IPS-18a (cell line): Measurements from ENCODE around the gene ADCY10.

Experiments used
- H3K27ac ChIP-seq: one replicate; pipeline ENCODE4 v1.5.1; 2013; ENCODE audit warnings: low read length
- H3K27me3 ChIP-seq: one replicate; pipeline ENCODE4 v1.6.1; 2013; ENCODE audit warnings: mild to moderate bottlenecking, low read length; ENCODE audit not compliant: control insufficient read depth, insufficient read depth
- H3K36me3 ChIP-seq: one replicate; pipeline ENCODE4 v1.6.1; 2013; ENCODE audit warnings: low read depth, low read length; ENCODE audit not compliant: control insufficient read depth
- H3K4me1 ChIP-seq: one replicate; pipeline ENCODE4 v1.6.1; 2013; ENCODE audit warnings: low read depth, low read length; ENCODE audit not compliant: control insufficient read depth
- H3K4me3 ChIP-seq: one replicate; pipeline ENCODE4 v1.5.1; 2013; ENCODE audit warnings: low read length
- H3K9ac ChIP-seq: one replicate; pipeline ENCODE4 v1.6.1; 2013; ENCODE audit warnings: mild to moderate bottlenecking, low read length, moderate library complexity
- H3K9me3 ChIP-seq: one replicate; pipeline ENCODE4 v1.6.1; 2013; ENCODE audit warnings: low read depth, low read length; ENCODE audit not compliant: control insufficient read depth

ADCY10 gene

DNA sequence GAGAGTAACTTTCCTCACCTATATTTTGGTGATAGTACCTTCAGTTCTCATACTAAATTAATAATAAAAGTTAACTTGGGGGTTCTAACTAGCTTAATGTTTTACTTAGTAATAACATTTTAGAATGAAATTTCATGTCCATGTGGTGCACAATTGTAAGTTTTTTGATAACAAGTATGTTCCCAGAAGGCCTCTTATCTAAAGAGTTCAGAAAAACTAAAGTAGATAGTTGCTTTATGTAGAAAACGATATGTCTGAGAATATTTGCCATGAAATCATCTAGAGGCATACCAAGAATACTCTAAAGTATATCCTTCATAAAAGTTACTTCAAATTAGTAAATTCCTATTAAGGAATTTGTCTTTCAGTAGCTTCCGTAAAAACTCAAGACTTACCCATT is 10.2 kb upstream of the ADCY10 start:
- no peaks in the 10 kb centered on the region for H3K9me3 ChIP-seq
- no peaks in the 10 kb centered on the region for H3K4me1 ChIP-seq
- H3K9ac ChIP-seq, result no peak overlapping the region
- no peaks in the 10 kb centered on the region for H3K36me3 ChIP-seq
- H3K27me3 ChIP-seq, result no peaks in the 10 kb centered on the region
- H3K4me3 ChIP-seq, result no peak overlapping the region
- H3K27ac ChIP-seq, result no peak overlapping the region

DNA sequence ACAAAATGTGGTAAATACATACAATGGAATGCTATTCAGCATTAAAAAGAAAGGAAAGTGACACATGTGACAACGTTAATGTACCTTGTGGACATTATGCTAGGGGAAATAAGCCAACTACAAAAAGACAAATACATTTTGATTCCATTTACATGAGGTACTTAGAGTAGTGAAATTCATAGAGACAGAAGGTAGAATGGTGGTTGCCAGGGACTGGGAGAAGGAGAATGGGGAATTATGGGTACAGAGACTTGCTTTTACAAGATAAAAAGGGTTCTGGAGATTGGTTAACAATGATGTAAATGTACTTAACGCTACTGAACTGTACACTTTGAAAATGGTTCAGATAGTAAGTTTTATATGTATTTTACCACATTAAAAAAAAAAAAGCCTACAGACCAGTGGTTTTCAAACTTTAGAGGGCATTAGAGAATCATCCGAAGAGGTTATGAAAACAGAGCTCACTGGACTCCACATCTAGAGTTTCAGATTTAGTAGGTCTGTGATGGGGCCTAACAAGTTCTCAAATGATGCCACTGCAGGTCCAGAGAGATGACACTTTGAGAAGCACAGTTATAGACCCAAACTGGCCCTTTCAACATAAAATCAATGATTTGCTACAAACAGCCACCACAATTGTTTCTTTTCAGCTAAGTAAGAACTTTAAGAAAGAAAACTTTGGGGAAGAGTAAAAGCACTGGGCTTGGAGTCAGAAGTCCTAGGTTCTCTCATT is 9.6 kb upstream of the ADCY10 start:
- Histone ChIP-seq H3K27me3 (no peaks in the 10 kb centered on the region), H3K9ac (no peak overlapping the region), H3K9me3 (no peaks in the 10 kb centered on the region), H3K4me3 (no peak overlapping the region), H3K4me1 (no peaks in the 10 kb centered on the region), H3K27ac (no peak overlapping the region), H3K36me3 (no peaks in the 10 kb centered on the region)

DNA sequence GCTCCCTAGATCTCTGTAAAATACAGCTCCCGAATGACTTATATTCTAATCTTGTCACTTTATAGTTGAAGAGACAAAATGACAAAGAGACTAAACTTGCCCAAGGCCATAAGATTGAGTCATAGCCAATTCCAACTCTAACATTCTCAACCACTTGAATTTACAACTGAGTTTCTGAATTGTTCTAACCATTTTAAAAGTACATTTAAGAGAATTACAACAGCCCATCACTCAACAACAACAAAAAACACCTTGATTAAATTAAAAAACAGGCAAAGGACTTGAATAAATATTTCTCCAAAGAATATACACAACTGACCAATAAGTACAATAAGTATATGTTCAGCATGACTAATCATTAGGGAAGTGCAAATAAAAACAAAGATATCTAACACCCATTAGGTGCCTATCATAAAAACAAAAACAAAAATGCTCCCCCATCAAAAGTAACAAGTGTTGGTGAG is 8.7 kb upstream of the ADCY10 start:
- Histone ChIP-seq H3K9ac (no peak overlapping the region), H3K4me3 (no peak overlapping the region), H3K36me3 (no peaks in the 10 kb centered on the region), H3K27me3 (no peaks in the 10 kb centered on the region), H3K4me1 (no peaks in the 10 kb centered on the region), H3K27ac (no peak overlapping the region), H3K9me3 (no peaks in the 10 kb centered on the region)

DNA sequence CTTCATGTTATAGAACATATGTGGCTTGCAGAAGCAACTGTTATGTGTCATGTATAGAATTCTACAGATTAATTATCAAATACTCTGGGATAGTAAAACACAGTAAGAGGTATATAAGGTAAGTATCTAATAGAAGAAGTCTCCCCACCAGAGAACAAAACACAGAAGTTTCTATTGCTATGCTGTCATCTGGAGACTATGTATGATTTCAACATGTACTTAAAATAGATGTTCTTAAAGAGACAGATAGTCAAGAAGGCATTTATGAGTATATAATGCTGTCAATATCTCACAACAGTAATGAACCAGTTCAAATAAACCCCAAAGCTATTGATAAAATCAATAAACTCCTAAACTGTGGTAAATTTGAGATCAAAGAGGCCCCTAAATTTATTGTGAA is 8.1 kb upstream of the ADCY10 start:
- no peaks in the 10 kb centered on the region for H3K27me3 ChIP-seq
- no peak overlapping the region for H3K27ac ChIP-seq
- H3K4me3 ChIP-seq, result no peak overlapping the region
- H3K9me3 ChIP-seq, result no peaks in the 10 kb centered on the region
- no peak overlapping the region for H3K9ac ChIP-seq
- H3K4me1 ChIP-seq, result no peaks in the 10 kb centered on the region
- H3K36me3 ChIP-seq, result no peaks in the 10 kb centered on the region

DNA sequence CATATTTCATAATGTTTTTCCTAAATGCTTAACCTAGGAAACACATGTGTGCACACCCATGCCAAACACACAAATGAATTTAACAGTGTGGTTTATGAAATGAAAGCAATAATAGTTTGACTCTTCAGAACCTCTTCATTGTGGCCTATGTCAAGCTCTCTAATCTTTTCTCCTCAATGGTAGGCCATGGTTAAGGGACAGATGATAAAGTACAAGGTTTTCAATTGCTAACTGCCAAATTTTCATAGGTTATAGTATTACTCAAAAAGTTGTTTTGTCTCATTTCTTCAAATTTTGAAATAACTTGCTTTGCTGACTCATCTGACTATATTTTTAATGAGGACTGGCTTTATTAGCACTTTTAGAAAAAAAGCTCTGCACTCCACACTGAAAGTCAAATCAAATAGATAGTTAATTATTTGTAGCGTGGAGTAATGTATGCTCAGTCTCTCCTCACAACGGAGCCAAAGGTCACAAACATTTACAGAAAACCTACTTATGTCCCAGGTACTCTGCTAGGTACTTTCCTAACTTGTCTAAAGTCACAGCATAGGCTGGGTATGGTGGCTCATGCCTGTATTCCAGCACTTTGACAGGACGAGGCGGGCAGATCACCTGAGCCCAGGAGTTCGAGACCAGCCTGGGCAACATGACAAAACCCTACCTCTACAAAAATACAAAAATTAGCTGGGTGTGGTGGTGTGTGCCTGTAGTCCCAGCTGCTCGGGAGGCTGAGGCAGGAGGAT is 3.0 kb upstream of the ADCY10 start:
- Histone ChIP-seq H3K36me3 (no peaks in the 10 kb centered on the region), H3K4me3 (no peak overlapping the region), H3K9ac (no peak overlapping the region), H3K9me3 (no peaks in the 10 kb centered on the region), H3K27ac (no peak overlapping the region), H3K27me3 (no peaks in the 10 kb centered on the region), H3K4me1 (peaks cover 8% of the 10 kb centered on the region)

DNA sequence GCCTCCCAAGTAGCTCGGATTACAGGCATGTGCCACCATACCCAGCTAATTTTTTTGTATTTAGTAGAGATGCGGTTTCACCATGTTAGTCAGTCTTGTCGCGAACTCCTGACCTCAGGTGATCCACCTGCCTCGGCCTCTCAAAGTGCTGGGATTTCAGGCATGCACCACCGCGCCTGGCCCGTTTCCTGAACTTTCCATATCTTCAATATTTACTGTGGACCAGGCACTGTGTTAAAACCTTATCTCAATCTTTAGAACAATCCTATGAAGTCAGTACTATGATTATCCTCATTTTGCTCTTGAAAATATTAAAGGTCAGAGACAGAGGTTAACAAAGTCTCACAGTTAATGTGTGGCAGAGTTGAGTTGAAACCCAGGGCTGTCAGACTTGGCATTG is 1.6 kb upstream of the ADCY10 start:
- Histone ChIP-seq H3K27ac (no peak overlapping the region), H3K36me3 (no peaks in the 10 kb centered on the region), H3K9ac (no peak overlapping the region), H3K27me3 (no peaks in the 10 kb centered on the region), H3K9me3 (no peaks in the 10 kb centered on the region), H3K4me1 (peaks cover 14% of the 10 kb centered on the region), H3K4me3 (no peak overlapping the region)

DNA sequence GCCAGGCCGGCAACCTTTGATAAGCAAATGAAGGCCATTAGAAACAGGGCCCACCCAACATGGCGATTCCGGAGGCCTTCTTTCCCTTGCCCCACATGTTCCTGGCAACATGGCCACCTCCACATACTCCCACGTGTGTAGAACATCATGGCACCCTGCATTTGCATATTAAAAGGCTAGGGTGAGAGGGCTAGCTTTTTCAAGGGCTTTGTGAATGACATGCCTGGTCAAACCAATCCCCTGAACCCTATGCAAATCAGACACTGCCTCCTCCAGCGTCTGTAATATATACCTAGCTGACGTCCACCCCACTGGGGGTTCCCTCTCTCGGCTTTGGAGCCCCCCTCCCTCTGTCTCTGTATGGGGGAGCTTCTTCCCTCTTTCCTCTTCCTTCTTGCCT is 1.6 kb downstream of the ADCY10 start:
- no peaks in the 10 kb centered on the region for H3K27me3 ChIP-seq
- no peak overlapping the region for H3K4me3 ChIP-seq
- H3K27ac ChIP-seq, result no peak overlapping the region
- H3K4me1 ChIP-seq, result peaks cover 14% of the 10 kb centered on the region
- no peaks in the 10 kb centered on the region for H3K36me3 ChIP-seq
- peaks cover 14% of the 10 kb centered on the region for H3K9me3 ChIP-seq
- H3K9ac ChIP-seq, result no peak overlapping the region

DNA sequence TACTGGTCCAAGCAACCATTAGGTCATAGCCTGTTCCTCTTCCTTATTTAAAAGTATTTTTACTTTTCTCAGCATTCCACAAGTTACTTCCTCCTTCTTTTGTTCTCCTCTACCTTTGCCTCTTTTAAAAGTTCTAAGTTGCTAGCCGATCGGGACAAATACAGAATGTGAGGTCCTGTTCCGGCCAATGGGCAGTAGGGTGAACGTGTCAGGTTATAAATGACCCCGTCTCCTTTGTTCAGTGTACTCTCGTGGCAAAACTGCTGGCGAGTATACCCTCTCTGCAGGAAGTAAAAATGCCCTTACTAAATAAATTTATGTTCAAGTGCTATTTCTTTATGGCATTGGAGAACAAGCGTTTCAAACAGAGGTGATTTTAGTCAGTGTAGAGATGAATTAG is 2.5 kb downstream of the ADCY10 start:
- Histone ChIP-seq H3K9ac (no peak overlapping the region), H3K27ac (no peak overlapping the region), H3K4me1 (peaks cover 14% of the 10 kb centered on the region)

DNA sequence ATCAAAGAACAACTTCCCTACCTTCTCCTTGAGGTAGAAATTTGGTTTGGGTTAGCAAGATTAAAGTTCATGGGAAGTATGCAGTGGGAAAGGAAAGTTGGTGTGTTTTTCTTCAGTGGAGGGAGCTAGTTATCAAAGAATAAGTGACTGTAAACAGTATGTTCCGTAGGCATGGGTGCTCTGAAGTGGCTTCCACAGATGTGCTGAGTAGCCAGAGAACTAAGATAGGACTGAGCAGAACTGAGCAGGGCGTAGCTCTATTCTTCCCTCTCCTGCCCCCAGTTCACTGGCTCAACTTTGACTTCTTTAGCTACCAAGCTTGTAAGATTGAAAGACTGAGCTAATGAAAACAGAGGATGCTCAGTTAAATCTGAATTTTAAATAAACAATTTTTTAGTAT is 3.4 kb downstream of the ADCY10 start:
- H3K27ac ChIP-seq, result no peak overlapping the region
- no peak overlapping the region for H3K4me3 ChIP-seq

More for the DNA sequence above, 2.5 kb downstream of the ADCY10 start:
- no peaks in the 10 kb centered on the region for H3K36me3 ChIP-seq
- no peaks in the 10 kb centered on the region for H3K27me3 ChIP-seq
- peaks cover 14% of the 10 kb centered on the region for H3K9me3 ChIP-seq
- H3K4me3 ChIP-seq, result no peak overlapping the region

DNA sequence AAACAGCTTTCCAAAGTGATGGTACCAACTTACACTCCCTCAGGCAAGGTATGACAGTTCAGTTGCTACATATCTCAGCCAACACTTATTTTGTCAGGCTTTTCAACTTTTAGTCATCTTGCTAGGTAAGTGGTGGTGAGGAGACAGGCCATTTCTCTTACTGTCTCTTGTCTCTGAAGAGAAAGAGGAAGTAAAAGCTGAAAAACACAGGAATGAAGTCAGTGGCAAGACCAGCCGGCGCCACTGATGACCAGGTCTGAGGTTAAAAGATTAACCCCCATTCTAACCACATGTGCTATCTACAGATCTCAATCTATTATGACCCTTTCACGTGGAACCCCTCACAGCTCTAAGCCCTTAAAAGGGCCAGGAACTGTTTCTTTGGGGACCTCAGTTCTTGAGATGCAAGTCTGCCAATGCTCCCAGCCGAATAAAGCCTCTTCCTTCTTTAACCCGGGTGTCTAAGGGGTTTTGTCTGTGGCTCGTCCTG is 4.2 kb downstream of the ADCY10 start:
- Histone ChIP-seq H3K27me3 (no peaks in the 10 kb centered on the region), H3K27ac (no peak overlapping the region), H3K9ac (no peak overlapping the region), H3K9me3 (peaks cover 14% of the 10 kb centered on the region), H3K4me1 (peaks cover 26% of the 10 kb centered on the region), H3K36me3 (no peaks in the 10 kb centered on the region), H3K4me3 (no peak overlapping the region)

More for the DNA sequence above, 3.4 kb downstream of the ADCY10 start:
- Histone ChIP-seq H3K36me3 (no peaks in the 10 kb centered on the region), H3K4me1 (peaks cover 18% of the 10 kb centered on the region), H3K9ac (no peak overlapping the region), H3K9me3 (peaks cover 14% of the 10 kb centered on the region), H3K27me3 (no peaks in the 10 kb centered on the region)

DNA sequence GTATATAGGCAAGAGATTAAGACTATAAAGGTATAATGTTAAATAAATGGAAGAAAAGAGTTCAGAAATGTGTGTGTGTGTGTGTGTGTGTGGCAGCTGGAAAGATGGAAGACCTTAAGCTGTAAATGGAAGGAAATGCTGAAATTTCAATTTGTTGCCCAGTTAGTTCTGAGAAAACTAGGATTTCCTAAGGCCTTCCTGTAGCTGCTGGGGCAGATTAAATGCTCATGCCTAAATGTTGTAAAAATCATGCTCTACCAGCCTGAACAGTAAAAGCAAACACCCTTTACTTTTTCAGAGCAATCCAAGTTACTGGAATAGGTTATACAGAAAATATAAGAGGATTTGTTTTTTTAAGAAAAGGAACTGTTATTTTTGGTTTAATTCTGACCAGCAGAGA is 8.3 kb downstream of the ADCY10 start:
- Histone ChIP-seq H3K9ac (no peak overlapping the region), H3K27ac (no peak overlapping the region), H3K36me3 (no peaks in the 10 kb centered on the region), H3K4me1 (peaks cover 15% of the 10 kb centered on the region), H3K9me3 (peaks cover 14% of the 10 kb centered on the region), H3K4me3 (no peak overlapping the region), H3K27me3 (no peaks in the 10 kb centered on the region)
